HG03571 (cell line): ENCODE results near the gene PEAK3.

Experiments used
- ATAC-seq: cut with Tn5 transposase; IDR thresholded peaks from one replicate; pipeline ENCODE4 v1.9.1; 2021; ENCODE audit not compliant: unreplicated experiment

PEAK3 gene

DNA sequence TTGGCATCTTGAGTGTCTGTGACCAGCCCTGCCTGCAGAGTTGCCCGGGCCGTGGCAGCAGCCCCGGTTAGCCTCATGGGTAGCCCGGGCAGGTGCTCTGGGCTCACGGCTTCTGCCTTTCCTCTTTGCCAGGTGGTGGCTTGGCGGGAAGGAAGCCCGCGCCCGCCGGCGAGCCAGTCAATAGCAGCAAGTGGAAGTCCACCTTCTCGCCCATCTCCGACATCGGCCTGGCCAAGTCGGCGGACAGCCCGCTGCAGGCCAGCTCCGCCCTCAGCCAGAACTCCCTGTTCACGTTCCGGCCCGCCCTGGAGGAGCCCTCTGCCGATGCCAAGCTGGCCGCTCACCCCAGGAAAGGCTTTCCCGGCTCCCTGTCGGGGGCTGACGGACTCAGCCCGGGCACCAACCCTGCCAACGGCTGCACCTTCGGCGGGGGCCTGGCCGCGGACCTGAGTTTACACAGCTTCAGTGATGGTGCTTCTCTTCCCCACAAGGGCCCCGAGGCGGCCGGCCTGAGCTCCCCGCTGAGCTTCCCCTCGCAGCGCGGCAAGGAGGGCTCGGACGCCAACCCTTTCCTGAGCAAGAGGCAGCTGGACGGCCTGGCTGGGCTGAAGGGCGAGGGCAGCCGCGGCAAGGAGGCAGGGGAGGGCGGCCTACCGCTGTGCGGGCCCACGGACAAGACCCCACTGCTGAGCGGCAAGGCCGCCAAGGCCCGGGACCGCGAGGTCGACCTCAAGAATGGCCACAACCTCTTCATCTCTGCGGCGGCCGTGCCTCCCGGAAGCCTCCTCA lies 55.7 kb downstream of the PEAK3 start:
- ATAC-seq: no peak

DNA sequence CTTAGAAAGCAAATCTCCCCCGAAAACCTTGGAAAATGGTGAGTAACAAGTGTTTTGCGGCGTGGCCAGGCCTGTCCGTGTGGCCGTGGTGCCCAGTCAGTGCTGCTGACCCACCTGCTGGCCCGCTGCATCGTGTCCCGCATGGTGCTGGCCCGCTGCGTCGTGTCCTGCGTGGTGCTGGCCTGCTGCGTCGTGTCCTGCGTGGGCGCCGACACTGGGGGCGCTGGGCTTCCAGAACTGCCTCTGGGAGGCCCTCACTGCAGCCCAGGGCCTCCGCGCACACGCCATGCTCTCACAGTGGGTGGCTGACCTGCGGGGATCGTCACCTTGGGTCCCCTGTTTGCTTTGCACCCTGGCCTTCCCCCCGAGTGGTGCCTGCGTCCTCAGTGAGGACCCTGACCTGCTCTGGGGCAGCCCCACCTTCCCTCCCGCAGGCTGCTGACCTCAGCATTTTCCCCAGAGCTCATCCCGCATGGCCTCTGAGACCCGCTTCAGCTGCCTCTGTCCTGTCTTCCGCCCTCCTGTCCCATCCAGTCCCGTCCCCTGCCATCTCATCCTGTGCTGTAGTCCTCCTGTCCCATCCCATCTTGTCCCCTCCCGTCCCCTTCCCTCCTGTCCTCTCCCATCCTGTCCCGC lies 56.4 kb downstream of the PEAK3 start:
- no peak for ATAC-seq

DNA sequence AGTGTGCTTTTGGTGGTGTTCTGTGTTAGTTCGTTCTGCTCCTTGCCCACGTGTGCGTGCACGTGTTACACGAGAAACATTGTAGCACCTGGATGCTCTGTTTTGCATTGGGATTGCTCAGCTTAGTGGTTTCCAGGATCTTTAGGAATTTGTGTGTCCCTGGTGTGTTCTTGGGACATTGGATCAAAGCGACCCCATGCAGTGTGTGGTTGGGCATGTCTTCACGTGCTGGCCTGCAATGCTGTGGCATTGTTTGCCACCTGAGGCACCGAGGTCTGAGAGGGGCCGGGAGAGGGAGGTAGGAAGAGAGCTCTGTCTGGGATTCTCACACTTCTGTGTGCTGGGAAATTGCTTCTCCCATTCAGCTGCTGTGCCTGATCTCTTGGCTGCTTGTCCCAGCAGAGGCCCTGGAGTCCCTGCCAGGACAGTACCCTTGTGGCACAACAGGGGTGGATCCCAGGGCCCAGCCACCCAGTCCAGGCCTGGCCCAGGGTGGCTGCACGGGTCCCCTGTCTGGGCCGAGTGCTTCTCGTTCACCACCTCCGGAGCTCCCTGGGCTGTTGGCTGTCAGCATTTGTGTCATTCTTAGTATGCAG lies 57.1 kb downstream of the PEAK3 start:
- no peak for ATAC-seq
